GM06990 (cell line): Measurements from ENCODE around the gene ATP10A.

Experiments
- DNase-seq: peaks from one replicate; pipeline ENCODE4 v3.0.0-alpha.2; 2011; ENCODE audit not compliant: insufficient read length; ENCODE audit errors: extremely low read depth
- H3K27me3 ChIP-seq: replicated peaks from 2 replicates; pipeline ENCODE4 v1.6.0; 2011; ENCODE audit warnings: low read length; ENCODE audit not compliant: control insufficient read depth, insufficient read depth
- H3K36me3 ChIP-seq: 2 replicates; pipeline ENCODE4 v1.5.1; 2011; ENCODE audit warnings: low read length; ENCODE audit not compliant: control insufficient read depth, insufficient read depth
- H3K4me3 ChIP-seq: replicated peaks from 2 replicates; pipeline ENCODE4 v1.5.1; 2011; ENCODE audit warnings: low read depth, mild to moderate bottlenecking, control low read depth, low read length
- CTCF ChIP-seq: IDR thresholded peaks from 2 replicates; pipeline ENCODE4 v1.5.1; 2011; ENCODE audit warnings: low read length, control low read depth, mild to moderate bottlenecking, inconsistent platforms; ENCODE audit not compliant: insufficient read depth, poor library complexity, severe bottlenecking

ATP10A gene

GRCh38 chr15:25734680-25735355 lies 128.3 kb downstream of the ATP10A start:
- TF ChIP-seq CTCF: no peak
- H3K36me3 ChIP-seq: no peaks in the 10 kb centered on the region
- H3K4me3 ChIP-seq: no peak overlapping the region
- H3K27me3 ChIP-seq: no peaks in the 10 kb centered on the region
- DNase-seq: no peak

- no peak overlapping the region for H3K4me3 ChIP-seq
- DNase-seq: no peak
- H3K36me3 ChIP-seq: no peaks in the 10 kb centered on the region
- no peaks in the 10 kb centered on the region for H3K27me3 ChIP-seq
- no peak for TF ChIP-seq CTCF
These were observed 129.1 kb downstream of the ATP10A start for GRCh38 chr15:25733856-25734679.

DNA sequence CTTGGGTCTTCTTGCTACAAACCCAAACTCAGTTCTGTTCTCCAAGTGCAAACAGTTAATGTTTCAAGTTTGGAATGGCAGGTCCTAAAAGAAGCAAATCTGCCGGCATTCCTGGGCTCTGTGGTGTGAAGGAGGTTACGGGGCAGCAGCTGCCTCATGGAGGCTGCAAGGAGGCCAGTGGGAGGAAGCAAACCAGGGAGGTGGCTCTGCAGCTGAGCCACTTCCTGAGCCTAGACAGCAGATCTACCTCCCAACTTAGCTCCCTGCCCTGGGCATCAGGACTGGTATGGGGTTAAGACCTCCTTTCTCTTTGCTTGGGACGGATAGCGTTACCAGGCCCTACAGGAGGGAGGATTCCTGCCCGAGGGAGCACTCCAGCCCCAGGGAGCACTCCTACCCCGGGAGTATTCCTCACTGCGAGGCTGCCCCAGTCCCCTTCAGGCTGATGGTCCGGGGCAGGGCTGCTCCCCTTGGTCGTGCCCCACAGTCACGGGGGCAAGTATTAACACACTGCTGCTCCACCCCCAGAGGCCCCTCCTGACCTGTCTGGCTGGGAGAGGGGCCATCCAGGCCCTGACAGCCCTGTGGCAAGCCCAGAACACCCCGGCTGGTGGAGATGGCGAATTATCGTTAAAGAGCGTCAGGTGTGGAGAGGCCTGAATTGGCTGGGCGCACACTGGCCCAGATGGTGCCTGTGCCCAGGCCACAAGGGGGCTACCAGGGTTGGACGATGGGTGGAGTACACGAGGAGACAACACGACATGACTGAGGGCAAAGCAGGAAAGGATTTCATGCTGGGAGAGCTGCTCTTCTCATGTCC lies 129.9 kb downstream of the ATP10A start:
- no peak for DNase-seq
- no peaks in the 10 kb centered on the region for H3K36me3 ChIP-seq
- no peaks in the 10 kb centered on the region for H3K27me3 ChIP-seq
- no peak overlapping the region for H3K4me3 ChIP-seq
- TF ChIP-seq CTCF: no peak

GRCh38 chr15:25732191-25732590 lies 130.9 kb downstream of the ATP10A start:
- TF ChIP-seq CTCF: no peak
- Histone ChIP-seq H3K4me3 (no peak overlapping the region), H3K36me3 (no peaks in the 10 kb centered on the region), H3K27me3 (no peaks in the 10 kb centered on the region)
- no peak for DNase-seq

- DNase-seq: no peak
- Histone ChIP-seq H3K27me3 (no peaks in the 10 kb centered on the region), H3K36me3 (no peaks in the 10 kb centered on the region), H3K4me3 (no peak overlapping the region)
- no peak for TF ChIP-seq CTCF
These were observed 131.7 kb downstream of the ATP10A start for GRCh38 chr15:25731411-25731810.
